Stimulated activated CD8-positive, alpha-beta memory T cell treated with anti-CD3 and anti-CD28 coated beads, Interleukin-4, amount 100 ng/mL, for 1 hour (primary cell): ENCODE results near the gene UEVLD.

Experiments used
- DNase-seq, 2 donors: peaks; one replicate each; pipeline ENCODE4 v3.0.0-alpha.2; 2020; ENCODE audit warnings: low read depth in 2 of 2, low spot score in 1 of 2

UEVLD gene

GRCh38 chr11:18502352-18502751 lies 86.2 kb downstream of the UEVLD start:
- DNase-seq = no peak

GRCh38 chr11:18501629-18502028 lies 86.9 kb downstream of the UEVLD start:
- no peak for DNase-seq

- DNase-seq = no peak
Observed at GRCh38 chr11:18498039-18498438, 90.5 kb downstream of the UEVLD start.

GRCh38 chr11:18495703-18496102 lies 92.8 kb downstream of the UEVLD start:
- DNase-seq = no peak

- no peak for DNase-seq
Observed at GRCh38 chr11:18495271-18495670, 93.3 kb downstream of the UEVLD start.

GRCh38 chr11:18493310-18493709 lies 95.2 kb downstream of the UEVLD start:
- DNase-seq = no peak

- DNase-seq = no peak
Observed at GRCh38 chr11:18492888-18493287, 95.6 kb downstream of the UEVLD start.

- no peak for DNase-seq
Observed at GRCh38 chr11:18491924-18492323, 96.6 kb downstream of the UEVLD start.

GRCh38 chr11:18490736-18491485 lies 97.6 kb downstream of the UEVLD start:
- DNase-seq = no peak

GRCh38 chr11:18490319-18490718 lies 98.2 kb downstream of the UEVLD start:
- no peak for DNase-seq

- no peak for DNase-seq
Observed at GRCh38 chr11:18485913-18486528, 102.5 kb downstream of the UEVLD start.
